GM06990 (cell line): ENCODE measurements around the gene KRT3.

ENCODE experiments used
- DNase-seq: peaks from one replicate; pipeline ENCODE4 v3.0.0-alpha.2; 2011; ENCODE audit not compliant: insufficient read length; ENCODE audit errors: extremely low read depth
- H3K27me3 ChIP-seq: replicated peaks from 2 replicates; pipeline ENCODE4 v1.6.0; 2011; ENCODE audit warnings: low read length; ENCODE audit not compliant: control insufficient read depth, insufficient read depth
- H3K36me3 ChIP-seq: 2 replicates; pipeline ENCODE4 v1.5.1; 2011; ENCODE audit warnings: low read length; ENCODE audit not compliant: control insufficient read depth, insufficient read depth
- H3K4me3 ChIP-seq: replicated peaks from 2 replicates; pipeline ENCODE4 v1.5.1; 2011; ENCODE audit warnings: low read depth, mild to moderate bottlenecking, control low read depth, low read length
- CTCF ChIP-seq: IDR thresholded peaks from 2 replicates; pipeline ENCODE4 v1.5.1; 2011; ENCODE audit warnings: low read length, control low read depth, mild to moderate bottlenecking, inconsistent platforms; ENCODE audit not compliant: insufficient read depth, poor library complexity, severe bottlenecking

Gene KRT3

GRCh38 chr12:52774629-52775250 lies 21.2 kb downstream of the KRT3 start:
- H3K36me3 ChIP-seq = no peaks in the 10 kb centered on the region
- TF ChIP-seq CTCF = no peak
- no peak overlapping the region for H3K4me3 ChIP-seq
- no peaks in the 10 kb centered on the region; the same call in 1 of the 2 replicates for H3K27me3 ChIP-seq
- DNase-seq = no peak

GRCh38 chr12:52772772-52773171 lies 23.1 kb downstream of the KRT3 start:
- TF ChIP-seq CTCF = no peak
- H3K4me3 ChIP-seq = no peak overlapping the region
- H3K27me3 ChIP-seq = no peaks in the 10 kb centered on the region; the same call in none of the 2 replicates
- no peaks in the 10 kb centered on the region for H3K36me3 ChIP-seq
- DNase-seq = no peak

GRCh38 chr12:52772188-52772587 lies 23.7 kb downstream of the KRT3 start:
- no peaks in the 10 kb centered on the region; the same call in none of the 2 replicates for H3K27me3 ChIP-seq
- H3K36me3 ChIP-seq = no peaks in the 10 kb centered on the region
- H3K4me3 ChIP-seq = no peak overlapping the region
- no peak for DNase-seq
- no peak for TF ChIP-seq CTCF

GRCh38 chr12:52771505-52771904 lies 24.4 kb downstream of the KRT3 start:
- no peak for TF ChIP-seq CTCF
- H3K4me3 ChIP-seq = no peak overlapping the region
- H3K36me3 ChIP-seq = no peaks in the 10 kb centered on the region
- H3K27me3 ChIP-seq = no peaks in the 10 kb centered on the region; the same call in none of the 2 replicates
- no peak for DNase-seq

GRCh38 chr12:52771088-52771487 lies 24.8 kb downstream of the KRT3 start:
- no peak for DNase-seq

More at GRCh38 chr12:52771088-52771487, 24.8 kb downstream of the KRT3 start:
- H3K4me3 ChIP-seq = no peak overlapping the region
- TF ChIP-seq CTCF = no peak
- H3K27me3 ChIP-seq = no peaks in the 10 kb centered on the region; the same call in none of the 2 replicates
- H3K36me3 ChIP-seq = no peaks in the 10 kb centered on the region
